WERI-Rb-1 (cell line): Measurements from ENCODE around the gene STRA6.

ENCODE experiments used
- DNase-seq: peaks from one replicate; pipeline ENCODE4 v3.0.0-alpha.2; 2020
- H3K27ac ChIP-seq: fragments of 250-450 bp; sonication (Bioruptor Pico); 2 replicates; pipeline ENCODE4 v1.5.1; 2020; ENCODE audit warnings: mild to moderate bottlenecking, moderate library complexity
- H3K27me3 ChIP-seq: fragments of 250-450 bp; sonication (Bioruptor Pico); 2 replicates; pipeline ENCODE4 v1.5.1; 2021; ENCODE audit warnings: mild to moderate bottlenecking, low read depth, moderate library complexity; ENCODE audit not compliant: insufficient read depth, severe bottlenecking
- H3K36me3 ChIP-seq: fragments of 250-450 bp; sonication (Bioruptor Pico); 2 replicates; pipeline ENCODE4 v1.5.1; 2020; ENCODE audit warnings: mild to moderate bottlenecking, moderate library complexity
- H3K4me3 ChIP-seq: 2 replicates; pipeline ENCODE4 v1.5.1; 2011; ENCODE audit warnings: low read depth, mild to moderate bottlenecking, control low read depth, low read length
- H3K9me3 ChIP-seq: fragments of 250-450 bp; sonication (Bioruptor Pico); 2 replicates; pipeline ENCODE4 v1.5.1; 2021; ENCODE audit warnings: mild to moderate bottlenecking, moderate library complexity; ENCODE audit not compliant: severe bottlenecking
- CTCF ChIP-seq: IDR thresholded peaks from 2 replicates; pipeline ENCODE4 v1.5.1; 2011; ENCODE audit warnings: low read depth, mild to moderate bottlenecking, control low read depth, inconsistent platforms, low read length

Gene STRA6

GRCh38 chr15:74157868-74158827 lies 44.4 kb downstream of the STRA6 start:
- Histone ChIP-seq H3K4me3 (no peak overlapping the region), H3K36me3 (no peaks in the 10 kb centered on the region), H3K9me3 (no peaks in the 10 kb centered on the region), H3K27ac (no peak overlapping the region), H3K27me3 (no peaks in the 10 kb centered on the region)
- TF ChIP-seq CTCF: no peak
- no peak for DNase-seq

GRCh38 chr15:74156678-74157411 lies 45.7 kb downstream of the STRA6 start:
- Histone ChIP-seq H3K36me3 (no peaks in the 10 kb centered on the region), H3K4me3 (no peak overlapping the region), H3K9me3 (no peaks in the 10 kb centered on the region), H3K27me3 (no peaks in the 10 kb centered on the region), H3K27ac (no peak overlapping the region)
- no peak for DNase-seq
- no peak for TF ChIP-seq CTCF

GRCh38 chr15:74155766-74156417 lies 46.7 kb downstream of the STRA6 start:
- H3K9me3 ChIP-seq: no peaks in the 10 kb centered on the region
- H3K27ac ChIP-seq: no peak overlapping the region
- no peaks in the 10 kb centered on the region for H3K27me3 ChIP-seq
- DNase-seq: no peak
- no peaks in the 10 kb centered on the region for H3K36me3 ChIP-seq
- no peak for TF ChIP-seq CTCF
- no peak overlapping the region for H3K4me3 ChIP-seq

- H3K4me3 ChIP-seq: no peak overlapping the region
- peaks cover 8% of the 10 kb centered on the region for H3K9me3 ChIP-seq
- TF ChIP-seq CTCF: no peak
- H3K36me3 ChIP-seq: no peaks in the 10 kb centered on the region
- H3K27me3 ChIP-seq: no peaks in the 10 kb centered on the region
- no peak for DNase-seq
- no peak overlapping the region for H3K27ac ChIP-seq
Measured at GRCh38 chr15:74147051-74147450, 55.5 kb downstream of the STRA6 start.

- Histone ChIP-seq H3K36me3 (no peaks in the 10 kb centered on the region), H3K27ac (no peak overlapping the region), H3K27me3 (no peaks in the 10 kb centered on the region), H3K9me3 (peaks cover 8% of the 10 kb centered on the region), H3K4me3 (no peak overlapping the region)
- TF ChIP-seq CTCF: no peak
- no peak for DNase-seq
Measured at GRCh38 chr15:74146277-74146800, 56.2 kb downstream of the STRA6 start.
